Cardiac muscle cell (in vitro differentiated cells and primary cell): ENCODE data around the gene SS18. TPM values are rescaled to one million over a fixed set of nuclear protein-coding genes. Genes with fewer than 3 reads are reported as not detected.
"Not testable (repeated sequence)": the region's sequence is repeated elsewhere in the genome, so short reads cannot be mapped to it uniquely, and the experiment has no call there.

Source experiments
- DNase-seq, 2 donors: peaks; one replicate each; pipeline versions ENCODE4 v3.0.0 to v3.0.0-alpha.2; 2010 to 2017; ENCODE audit warnings: low read depth in 1 of 2, low spot score in 1 of 2
- H3K27ac ChIP-seq: fragments of 200-600 bp; sonication (generic); 2 replicates; pipeline ENCODE4 v1.5.1; 2016
- H3K27me3 ChIP-seq: fragments of 200-600 bp; sonication (generic); 2 replicates; pipeline ENCODE4 v1.6.0; 2016; ENCODE audit warnings: control low read depth
- H3K36me3 ChIP-seq: fragments of 200-600 bp; sonication (generic); 2 replicates; pipeline ENCODE4 v1.5.1; 2016; ENCODE audit warnings: control low read depth
- H3K4me1 ChIP-seq: fragments of 200-600 bp; sonication (generic); 2 replicates; pipeline ENCODE4 v1.8.1; 2017; ENCODE audit warnings: low read depth, mild to moderate bottlenecking, mixed run types
- H3K4me3 ChIP-seq: fragments of 200-600 bp; sonication (generic); 2 replicates; pipeline ENCODE4 v1.5.1; 2016; ENCODE audit warnings: mild to moderate bottlenecking
- H3K9me3 ChIP-seq: fragments of 200-600 bp; sonication (generic); 2 replicates; pipeline ENCODE4 v1.5.1; 2017; ENCODE audit warnings: low read depth, mild to moderate bottlenecking, control low read depth
- polyA plus RNA-seq: library from polyadenylated mRNA; unstranded; fragments of >200 nt; fragmentation: Nextera tagmentation; extraction: Ambion mirVana; gene quantifications from 2 replicates; pipeline ENCODE4 v1.2.1, GENCODE V29; 2016
- total RNA-seq: library from RNA; depleted of rRNA; stranded (reverse); fragments of >200 nt; gene quantifications from 2 replicates; pipeline ENCODE4 v1.2.3, GENCODE V29; 2016
- TF ChIP-seq, protein P1 (sequence below): IDR thresholded peaks from 2 replicates; pipeline ENCODE4 v1.5.1; 2012; ENCODE audit warnings: low read depth, mild to moderate bottlenecking, low read length

SS18 gene, protein sequence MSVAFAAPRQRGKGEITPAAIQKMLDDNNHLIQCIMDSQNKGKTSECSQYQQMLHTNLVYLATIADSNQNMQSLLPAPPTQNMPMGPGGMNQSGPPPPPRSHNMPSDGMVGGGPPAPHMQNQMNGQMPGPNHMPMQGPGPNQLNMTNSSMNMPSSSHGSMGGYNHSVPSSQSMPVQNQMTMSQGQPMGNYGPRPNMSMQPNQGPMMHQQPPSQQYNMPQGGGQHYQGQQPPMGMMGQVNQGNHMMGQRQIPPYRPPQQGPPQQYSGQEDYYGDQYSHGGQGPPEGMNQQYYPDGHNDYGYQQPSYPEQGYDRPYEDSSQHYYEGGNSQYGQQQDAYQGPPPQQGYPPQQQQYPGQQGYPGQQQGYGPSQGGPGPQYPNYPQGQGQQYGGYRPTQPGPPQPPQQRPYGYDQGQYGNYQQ
- total RNA-seq (148 and 159 TPM in 2 replicates), polyA plus RNA-seq (84.0 and 104 TPM in 2 replicates)

DNA sequence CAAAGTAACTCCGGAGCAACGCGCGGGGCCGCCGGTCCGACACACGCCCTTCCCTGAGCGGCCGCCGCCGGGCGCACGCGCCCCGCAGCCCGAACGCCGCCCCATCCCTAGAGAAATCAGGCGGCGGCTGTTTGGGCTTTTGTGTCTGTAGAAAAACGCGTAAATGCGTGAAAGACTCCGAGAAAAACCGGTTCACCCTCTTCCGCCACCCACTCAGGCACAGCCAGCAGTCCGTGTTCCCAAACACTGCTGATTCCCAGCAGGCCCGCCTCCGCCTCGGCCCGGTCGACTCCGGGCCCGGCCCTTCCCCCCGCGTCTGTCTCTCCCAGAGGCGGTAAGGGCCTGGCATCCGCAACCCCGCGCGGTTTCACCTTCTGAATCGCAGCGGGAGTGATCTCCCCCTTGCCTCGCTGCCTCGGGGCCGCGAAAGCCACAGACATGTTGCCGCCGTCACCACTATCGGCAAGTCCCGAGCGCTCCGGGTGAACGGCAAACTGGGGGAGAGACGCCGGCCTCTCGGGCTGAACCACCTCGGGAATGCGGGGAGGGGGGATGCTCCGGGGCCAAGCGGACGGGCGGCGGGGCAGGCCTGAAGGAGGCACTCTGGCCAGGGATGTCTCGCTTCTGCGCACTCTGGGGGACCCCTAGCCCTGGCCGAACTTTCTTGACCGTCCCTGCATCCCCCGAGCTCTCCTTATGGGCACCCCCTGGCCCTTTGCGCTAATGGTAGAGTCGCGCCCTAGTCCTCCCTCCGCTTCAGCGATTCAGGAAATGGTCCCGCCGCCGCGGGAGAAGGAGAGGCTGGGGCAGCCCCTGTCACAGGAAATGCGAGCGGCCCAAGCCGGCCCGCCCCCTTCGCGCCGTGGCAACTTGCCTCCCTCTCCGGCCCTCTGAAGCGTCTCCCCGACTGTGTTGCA, at the start of gene SS18:
Gene SS18, minus strand, starts transcription at position 484 of the 917 bp plus-strand sequence. Its CDS starts 44 bp downstream, at position 440.
- TF ChIP-seq, protein P1, sequence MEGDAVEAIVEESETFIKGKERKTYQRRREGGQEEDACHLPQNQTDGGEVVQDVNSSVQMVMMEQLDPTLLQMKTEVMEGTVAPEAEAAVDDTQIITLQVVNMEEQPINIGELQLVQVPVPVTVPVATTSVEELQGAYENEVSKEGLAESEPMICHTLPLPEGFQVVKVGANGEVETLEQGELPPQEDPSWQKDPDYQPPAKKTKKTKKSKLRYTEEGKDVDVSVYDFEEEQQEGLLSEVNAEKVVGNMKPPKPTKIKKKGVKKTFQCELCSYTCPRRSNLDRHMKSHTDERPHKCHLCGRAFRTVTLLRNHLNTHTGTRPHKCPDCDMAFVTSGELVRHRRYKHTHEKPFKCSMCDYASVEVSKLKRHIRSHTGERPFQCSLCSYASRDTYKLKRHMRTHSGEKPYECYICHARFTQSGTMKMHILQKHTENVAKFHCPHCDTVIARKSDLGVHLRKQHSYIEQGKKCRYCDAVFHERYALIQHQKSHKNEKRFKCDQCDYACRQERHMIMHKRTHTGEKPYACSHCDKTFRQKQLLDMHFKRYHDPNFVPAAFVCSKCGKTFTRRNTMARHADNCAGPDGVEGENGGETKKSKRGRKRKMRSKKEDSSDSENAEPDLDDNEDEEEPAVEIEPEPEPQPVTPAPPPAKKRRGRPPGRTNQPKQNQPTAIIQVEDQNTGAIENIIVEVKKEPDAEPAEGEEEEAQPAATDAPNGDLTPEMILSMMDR = no peak
- peak within 1 kb of the TSS; percentile 93 for H3K27ac ChIP-seq

DNA sequence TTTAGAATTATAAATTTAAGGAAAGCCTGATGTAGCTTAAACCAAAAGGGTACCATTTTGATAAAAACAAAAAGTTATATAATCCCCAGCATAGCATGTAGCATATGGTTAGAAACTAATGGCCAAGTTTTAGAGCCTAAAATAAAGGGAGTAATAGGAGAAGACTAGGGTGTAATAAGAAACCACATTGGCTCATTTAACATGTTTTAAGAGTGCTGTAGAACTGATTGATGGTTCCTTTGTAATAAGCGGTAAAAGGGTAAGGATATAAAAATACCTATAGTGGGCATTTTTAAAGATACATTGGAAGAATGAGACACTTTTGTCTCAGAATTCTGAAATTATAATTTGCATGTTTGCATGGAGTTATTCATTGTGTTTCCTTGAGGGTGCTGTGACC, 45.1 kb upstream of the SS18 start:
- Histone ChIP-seq H3K4me1 (no peaks in the 10 kb centered on the region), H3K36me3 (no peaks in the 10 kb centered on the region), H3K4me3 (no peak overlapping the region), H3K9me3 (no peaks in the 10 kb centered on the region), H3K27me3 (no peaks in the 10 kb centered on the region), H3K27ac (no peak overlapping the region)
- TF ChIP-seq, protein P1 = no peak
- DNase-seq = no peak

More for the DNA sequence above, at the start of gene SS18:
- Histone ChIP-seq H3K4me3 (peak within 1 kb of the TSS; percentile 81), H3K27me3 (no peaks in the 10 kb centered on the region), H3K36me3 (peaks cover 18% of the 10 kb centered on the region), H3K9me3 (no peaks in the 10 kb centered on the region), H3K4me1 (peaks cover 16% of the 10 kb centered on the region)
- peak; percentile 97 for DNase-seq

DNA sequence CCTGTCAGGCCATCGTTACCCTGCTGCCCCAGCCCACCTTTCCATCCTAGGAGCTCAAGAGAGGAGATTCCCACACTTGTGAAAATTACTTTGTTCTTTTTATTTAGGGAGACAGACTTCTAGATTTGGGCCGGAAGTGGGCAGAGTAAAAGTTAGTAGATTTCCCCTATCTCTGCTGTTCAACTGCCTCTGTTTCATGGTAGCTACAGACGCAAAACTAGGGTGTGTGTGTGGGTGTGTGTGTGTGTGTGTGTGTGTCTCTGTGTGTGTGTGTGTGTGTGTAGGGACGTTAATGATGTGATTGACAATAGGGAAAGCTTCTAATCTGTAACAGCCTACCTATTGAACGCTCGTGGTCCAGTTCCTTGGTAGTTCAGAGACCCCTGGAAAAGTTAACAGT, 43.7 kb upstream of the SS18 start:
- TF ChIP-seq, protein P1 = no peak
- Histone ChIP-seq H3K27ac (no peak overlapping the region), H3K4me1 (no peaks in the 10 kb centered on the region), H3K4me3 (no peak overlapping the region), H3K36me3 (no peaks in the 10 kb centered on the region), H3K27me3 (no peaks in the 10 kb centered on the region), H3K9me3 (no peaks in the 10 kb centered on the region)
- DNase-seq = no peak

DNA sequence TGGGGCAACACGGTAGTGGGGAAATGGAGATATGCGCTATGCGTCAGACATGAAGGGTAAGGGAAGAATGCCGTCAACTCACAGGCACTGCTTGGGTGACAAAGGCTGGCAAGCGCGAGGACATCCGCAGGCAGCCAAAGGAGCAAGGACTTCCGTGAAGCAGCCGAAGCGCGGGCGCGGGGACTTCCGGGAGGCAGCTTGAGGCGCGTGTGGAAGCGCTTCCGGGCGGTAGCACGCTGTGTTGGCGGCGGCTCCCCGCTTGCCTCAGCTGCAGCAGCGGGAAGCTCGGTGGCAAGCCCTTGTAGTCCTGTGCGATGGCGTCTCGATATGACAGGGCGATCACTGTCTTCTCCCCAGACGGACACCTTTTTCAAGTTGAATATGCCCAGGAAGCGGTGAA, 43.2 kb upstream of the SS18 start, which contains the start of gene PSMA8:
Gene PSMA8, plus strand, starts transcription at position 218 of the 400 bp plus-strand sequence. Its CDS starts 97 bp downstream, at position 315.
- DNase-seq = peak in 1 of 2 donors; percentile 26
- TF ChIP-seq, protein P1 = no peak
- Histone ChIP-seq H3K9me3 (no peaks in the 10 kb centered on the region), H3K27me3 (no peaks in the 10 kb centered on the region), H3K4me3 (no peak within 1 kb of the TSS), H3K4me1 (no peaks in the 10 kb centered on the region), H3K27ac (no peak within 1 kb of the TSS), H3K36me3 (no peaks in the 10 kb centered on the region)

DNA sequence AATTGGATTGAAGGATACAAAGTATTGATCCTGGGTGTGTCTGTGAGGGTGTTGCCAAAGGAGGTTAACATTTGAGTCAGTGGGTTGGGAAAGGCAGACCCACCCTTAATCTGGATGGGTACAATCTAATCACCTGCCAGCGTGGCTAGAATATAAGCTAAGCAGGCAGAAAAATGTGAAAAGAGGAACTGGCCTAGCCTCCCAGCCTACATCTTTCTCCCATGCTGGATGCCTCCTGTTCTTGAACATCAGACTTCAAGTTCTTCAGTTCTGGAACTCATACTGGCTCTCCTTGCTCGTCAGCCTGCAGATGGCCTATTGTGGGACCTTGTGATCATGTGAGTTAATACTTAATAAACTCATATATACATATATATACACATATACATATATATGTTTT, 37.8 kb upstream of the SS18 start:
- not testable (repeated sequence) for DNase-seq, H3K9me3 ChIP-seq, H3K27me3 ChIP-seq, H3K36me3 ChIP-seq, H3K27ac ChIP-seq, H3K4me1 ChIP-seq, H3K4me3 ChIP-seq
